Loucy (cell line): ENCODE results near the gene LSM14B.

Experiments
- H2AFZ ChIP-seq: fragments of 200-600 bp; sonication (generic); 2 replicates; pipeline ENCODE4 v1.6.0; 2016; ENCODE audit warnings: antibody characterized with exemption, mild to moderate bottlenecking, low read length, moderate library complexity
- H3F3A ChIP-seq: fragments of 200-600 bp; 2 replicates; pipeline ENCODE4 v1.6.0; 2016; ENCODE audit warnings: antibody characterized with exemption, low read depth, mild to moderate bottlenecking
- H3K27me3 ChIP-seq: fragments of 200-600 bp; sonication (generic); 2 replicates; pipeline ENCODE4 v1.6.1; 2014; ENCODE audit warnings: low read length, mild to moderate bottlenecking; ENCODE audit not compliant: insufficient read depth, poor library complexity, severe bottlenecking
- H3K36me3 ChIP-seq: fragments of 200-600 bp; sonication (generic); 2 replicates; pipeline ENCODE4 v1.6.1; 2016; ENCODE audit warnings: low read length; ENCODE audit not compliant: insufficient read depth
- H3K4me1 ChIP-seq: fragments of 200-600 bp; sonication (generic); 2 replicates; pipeline ENCODE4 v1.5.1; 2014; ENCODE audit warnings: low read length, mild to moderate bottlenecking; ENCODE audit not compliant: insufficient read depth, poor library complexity, severe bottlenecking
- H3K4me2 ChIP-seq: fragments of 200-600 bp; sonication (generic); 2 replicates; pipeline ENCODE4 v1.6.0; 2014; ENCODE audit warnings: antibody characterized with exemption, low read length, low read depth, mild to moderate bottlenecking; ENCODE audit not compliant: poor library complexity, severe bottlenecking
- H3K4me3 ChIP-seq: fragments of 200-600 bp; sonication (generic); 2 replicates; pipeline ENCODE4 v1.5.1; 2014; ENCODE audit warnings: low read length, mild to moderate bottlenecking, mixed read lengths; ENCODE audit not compliant: poor library complexity, severe bottlenecking
- H3K79me2 ChIP-seq: fragments of 200-600 bp; sonication (generic); 2 replicates; pipeline ENCODE4 v1.6.1; 2014; ENCODE audit warnings: low read length; ENCODE audit not compliant: insufficient read depth
- H3K9ac ChIP-seq: fragments of 200-600 bp; sonication (generic); 2 replicates; pipeline ENCODE4 v1.6.0; 2014; ENCODE audit warnings: mild to moderate bottlenecking, low read depth, low read length, moderate library complexity; ENCODE audit not compliant: poor library complexity, severe bottlenecking
- H3K9me2 ChIP-seq: fragments of 200-600 bp; sonication (generic); replicated peaks from 2 replicates; pipeline ENCODE4 v1.6.1; 2016; ENCODE audit warnings: low read depth, low read length, mixed read lengths
- H3K9me3 ChIP-seq: fragments of 200-600 bp; sonication (generic); 2 replicates; pipeline ENCODE4 v1.6.1; 2014; ENCODE audit warnings: mild to moderate bottlenecking, antibody characterized with exemption, low read length, low read depth; ENCODE audit not compliant: insufficient read depth
- H4K20me1 ChIP-seq: fragments of 200-600 bp; sonication (generic); 2 replicates; pipeline ENCODE4 v1.6.0; 2014; ENCODE audit warnings: antibody characterized with exemption, low read length, mild to moderate bottlenecking; ENCODE audit not compliant: insufficient read depth, poor library complexity, severe bottlenecking
- CTCF ChIP-seq: fragments of 200-600 bp; sonication (generic); conservative IDR thresholded peaks from 2 replicates; pipeline ENCODE4 v1.5.1; 2014; ENCODE audit warnings: mild to moderate bottlenecking, antibody characterized with exemption, low read length
- EZH2phosphoT487 ChIP-seq: fragments of 200-600 bp; IDR thresholded peaks from 2 replicates; pipeline ENCODE4 v1.6.1; 2018; ENCODE audit warnings: antibody characterized with exemption, mild to moderate bottlenecking, moderate library complexity, borderline replicate concordance

The LSM14B gene

GRCh38 chr20:62164879-62165761, 42.8 kb downstream of the LSM14B start:
- no peaks in the 10 kb centered on the region for H3K4me1 ChIP-seq
- H3K79me2 ChIP-seq, result no peaks in the 10 kb centered on the region
- H3K27me3 ChIP-seq, result no peaks in the 10 kb centered on the region
- no peak overlapping the region for H3K4me2 ChIP-seq
- no peaks in the 10 kb centered on the region for H4K20me1 ChIP-seq
- H3K9me2 ChIP-seq, result no peaks in the 10 kb centered on the region
- no peak overlapping the region for H3K4me3 ChIP-seq
- TF ChIP-seq EZH2phosphoT487, result no peak
- no peak overlapping the region for H2AFZ ChIP-seq
- H3K9me3 ChIP-seq, result no peaks in the 10 kb centered on the region
- H3K36me3 ChIP-seq, result peaks cover 77% of the 10 kb centered on the region; the same call in 1 of the 2 replicates
- H3K9ac ChIP-seq, result no peak overlapping the region
- H3F3A ChIP-seq, result no peaks in the 10 kb centered on the region

GRCh38 chr20:62165762-62166399, 43.6 kb downstream of the LSM14B start:
- H2AFZ ChIP-seq, result no peak overlapping the region
- TF ChIP-seq EZH2phosphoT487 (no peak), CTCF (no peak)
- H3K4me2 ChIP-seq, result no peak overlapping the region
- H3F3A ChIP-seq, result no peaks in the 10 kb centered on the region
- no peaks in the 10 kb centered on the region for H3K79me2 ChIP-seq
- H4K20me1 ChIP-seq, result no peaks in the 10 kb centered on the region
- no peak overlapping the region for H3K4me3 ChIP-seq
- H3K36me3 ChIP-seq, result peaks cover 70% of the 10 kb centered on the region; the same call in 1 of the 2 replicates
- H3K4me1 ChIP-seq, result no peaks in the 10 kb centered on the region
- H3K27me3 ChIP-seq, result no peaks in the 10 kb centered on the region
- H3K9me3 ChIP-seq, result no peaks in the 10 kb centered on the region
- H3K9ac ChIP-seq, result no peak overlapping the region
- no peaks in the 10 kb centered on the region for H3K9me2 ChIP-seq

- Histone ChIP-seq H3K27me3 (no peaks in the 10 kb centered on the region), H3K4me1 (no peaks in the 10 kb centered on the region), H3K4me3 (no peak overlapping the region), H3K79me2 (no peaks in the 10 kb centered on the region), H3K36me3 (peaks cover 56% of the 10 kb centered on the region; the same call in 1 of the 2 replicates), H3F3A (no peaks in the 10 kb centered on the region), H3K9ac (no peak overlapping the region), H3K4me2 (no peak overlapping the region), H3K9me2 (no peaks in the 10 kb centered on the region), H2AFZ (no peak overlapping the region), H3K9me3 (no peaks in the 10 kb centered on the region), H4K20me1 (no peaks in the 10 kb centered on the region)
- no peak for TF ChIP-seq EZH2phosphoT487
- no peak for TF ChIP-seq CTCF
Measured at GRCh38 chr20:62167474-62167873, 45.2 kb downstream of the LSM14B start.
